ENCODE data around the gene ARHGAP6. TPM values are rescaled to one million over a fixed set of nuclear protein-coding genes. Genes with fewer than 3 reads are reported as not detected.

The ARHGAP6 gene
- total and polyA plus RNA-seq, 9 of the 15 experiments (the other 6 are each of a cell fraction or from before 2014, with no cell fraction given): 12.5 to 63.6 (median 41.8) TPM

DNA sequence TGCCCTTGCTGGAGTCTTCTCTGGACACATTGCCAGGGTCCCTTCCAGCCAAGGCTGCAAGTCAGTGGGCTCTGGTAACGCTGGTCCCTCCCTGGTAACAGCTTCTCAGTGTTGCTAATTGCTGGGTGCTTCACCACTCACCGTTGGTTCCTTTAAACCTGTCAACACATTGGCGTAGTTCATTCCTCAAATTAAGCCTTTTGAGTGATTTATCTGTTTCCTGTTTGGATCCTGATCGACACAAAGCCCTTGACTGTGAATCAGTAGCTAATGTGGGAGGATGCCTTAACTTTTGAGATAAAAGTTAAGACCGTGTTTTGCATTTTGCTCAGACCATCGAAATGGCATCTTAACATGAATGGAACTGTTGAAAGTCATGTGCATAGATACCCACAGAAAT is 246.6 kb downstream of the ARHGAP6 start (continued):
- TF ChIP-seq NBN (IDR thresholded peaks at IDR 0.05; ENCODE audit: low read depth): no peak
- TF ChIP-seq NCOR1 (IDR thresholded peaks at IDR 0.05): peak; percentile 72
- no peak for TF ChIP-seq NR2C2 (CRISPR knock-in tag; IDR thresholded peaks at IDR 0.05)
- TF ChIP-seq NR2C2 (tag; IDR thresholded peaks at IDR 0.05): peak; percentile 30; the same call in 1 of the 2 replicates
- TF ChIP-seq PHTF2 (CRISPR knock-in tag; IDR thresholded peaks at IDR 0.05): no peak
- TF ChIP-seq ZNF592 (IDR thresholded peaks at IDR 0.05): peak; percentile 76; the same call in 1 of the 2 replicates
- no peak for TF ChIP-seq DLX4 (CRISPR knock-in tag; IDR thresholded peaks at IDR 0.05)
- TF ChIP-seq KLF10 (CRISPR knock-in tag; IDR thresholded peaks at IDR 0.05): no peak
- peak; percentile 61 for TF ChIP-seq HDAC3 (IDR thresholded peaks at IDR 0.05; ENCODE audit: borderline replicate concordance, partially characterized antibody)
- TF ChIP-seq, protein P1, sequence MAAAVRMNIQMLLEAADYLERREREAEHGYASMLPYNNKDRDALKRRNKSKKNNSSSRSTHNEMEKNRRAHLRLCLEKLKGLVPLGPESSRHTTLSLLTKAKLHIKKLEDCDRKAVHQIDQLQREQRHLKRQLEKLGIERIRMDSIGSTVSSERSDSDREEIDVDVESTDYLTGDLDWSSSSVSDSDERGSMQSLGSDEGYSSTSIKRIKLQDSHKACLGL (CRISPR knock-in tag; IDR thresholded peaks at IDR 0.05; ENCODE audit: borderline replicate concordance, poor library complexity, severe bottlenecking): no peak
- TF ChIP-seq REST (IDR thresholded peaks at IDR 0.05; ENCODE audit: borderline replicate concordance): no peak
- no peak for TF ChIP-seq REST (CRISPR knock-in tag; IDR thresholded peaks at IDR 0.05; ENCODE audit: low read depth)
- peak; percentile 64; the same call in 1 of the 2 replicates for TF ChIP-seq SMARCA4 (IDR thresholded peaks at IDR 0.05)
- TF ChIP-seq KDM4B (IDR thresholded peaks at IDR 0.05; ENCODE audit: borderline replicate concordance in 2 of 2, low read depth in 1 of 2): no peak
- TF ChIP-seq ZNF707 (CRISPR knock-in tag; conservative IDR thresholded peaks at IDR 0.05): no peak
- TF ChIP-seq CSDE1 (IDR thresholded peaks at IDR 0.05): no peak
